Uterus (tissue), 4 donors: ENCODE results near the gene TWIST2. TPM values are rescaled to one million over a fixed set of nuclear protein-coding genes. Genes with fewer than 3 reads are reported as not detected.

Source experiments
- DNase-seq, 2 donors: peaks; one replicate each; pipeline ENCODE4 v3.0.0-alpha.2; 2019 to 2020
- H3K27ac ChIP-seq, 2 donors: fragments of 200-600 bp; sonication (generic); 1 replicate in 1 of 2; 2 replicates in 1 of 2; pipeline ENCODE4 v1.5.1; 2016 to 2018
- H3K27me3 ChIP-seq, 2 donors: fragments of 200-600 bp; sonication (generic); one replicate each; pipeline ENCODE4 v1.5.1; 2018 to 2019; ENCODE audit warnings: control low read depth in 1 of 2
- H3K36me3 ChIP-seq, 2 donors: fragments of 200-600 bp; sonication (generic); one replicate each; pipeline ENCODE4 v1.5.1; 2019; ENCODE audit warnings: control low read depth in 1 of 2
- H3K4me1 ChIP-seq, 2 donors: fragments of 200-600 bp; sonication (generic); one replicate each; pipeline ENCODE4 v1.5.1; 2018 to 2019; ENCODE audit warnings: control low read depth in 1 of 2
- H3K4me3 ChIP-seq, 2 donors: fragments of 200-600 bp; sonication (generic); 1 replicate in 1 of 2; 2 replicates in 1 of 2; pipeline ENCODE4 v1.5.1; 2018 to 2019; ENCODE audit warnings: mild to moderate bottlenecking in 1 of 2
- H3K9me3 ChIP-seq, 2 donors: fragments of 200-600 bp; sonication (generic); one replicate each; pipeline ENCODE4 v1.5.1; 2019; ENCODE audit warnings: control low read depth in 1 of 2
- CTCF ChIP-seq, 4 experiments: fragments of 200-600 bp in 2 of 4; fragments of 450-650 bp in 2 of 4; sonication (generic) in 2 of 4; IDR thresholded peaks; one replicate each; pipeline ENCODE4 v1.5.1; 2016 to 2019; ENCODE audit warnings: antibody characterized with exemption in 4 of 4, mild to moderate bottlenecking in 2 of 4, moderate library complexity in 1 of 4
- POLR2A ChIP-seq, 2 donors: fragments of 450-650 bp; IDR thresholded peaks; one replicate each; pipeline ENCODE4 v1.6.1; 2016; ENCODE audit warnings: antibody characterized with exemption in 2 of 2, mild to moderate bottlenecking in 1 of 2, moderate library complexity in 1 of 2
- intact Hi-C: fragments of 100-400 bp; cut with DNase I; formaldehyde crosslinking; loops from one replicate; pipeline ENCODE4 v1.15.1; 2023; ENCODE audit warnings: low total_unique reads
- total RNA-seq, 4 donors: library from RNA; depleted of rRNA in 3 of 4; stranded (reverse); fragments of >200 nt in 3 of 4; gene quantifications; one replicate each; pipeline versions ENCODE4 v1.1.0 to v1.2.4, GENCODE V29; 2014 to 2023
- donor health status: DM: yes; HTN: yes; CAD: no.

Gene TWIST2
- total RNA-seq, 4 donors from 2014 or later: 28.1 to 199 (median 63.9) TPM

DNA sequence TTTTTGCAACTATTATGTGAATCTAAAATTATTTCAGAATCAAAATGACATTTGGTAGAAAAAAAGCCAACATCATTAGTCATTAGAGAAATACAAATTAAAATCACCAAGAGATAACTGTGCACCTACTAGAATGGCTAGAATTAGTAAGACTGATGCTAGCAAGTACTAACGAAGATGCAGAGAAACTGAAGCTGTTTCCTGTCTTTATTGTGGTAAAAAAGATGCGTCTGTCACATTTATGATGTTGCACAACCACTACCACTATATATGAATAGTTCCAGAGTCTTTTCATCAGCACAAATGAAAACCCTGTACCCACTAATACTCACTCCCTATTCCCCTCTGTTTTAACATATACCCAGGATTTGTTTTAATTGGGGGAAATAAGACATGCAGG is 16.7 kb upstream of the TWIST2 start:
- DNase-seq: no peak
- no peak overlapping the region for H3K4me3 ChIP-seq
- no peaks in the 10 kb centered on the region for H3K9me3 ChIP-seq
- intact Hi-C loops: no loop called here
- H3K4me1 ChIP-seq: no peaks in the 10 kb centered on the region
- no peak overlapping the region for H3K27ac ChIP-seq
- no peaks in the 10 kb centered on the region for H3K36me3 ChIP-seq
- no peaks in the 10 kb centered on the region for H3K27me3 ChIP-seq
- no peak for TF ChIP-seq POLR2A (IDR thresholded peaks at IDR 0.05)

DNA sequence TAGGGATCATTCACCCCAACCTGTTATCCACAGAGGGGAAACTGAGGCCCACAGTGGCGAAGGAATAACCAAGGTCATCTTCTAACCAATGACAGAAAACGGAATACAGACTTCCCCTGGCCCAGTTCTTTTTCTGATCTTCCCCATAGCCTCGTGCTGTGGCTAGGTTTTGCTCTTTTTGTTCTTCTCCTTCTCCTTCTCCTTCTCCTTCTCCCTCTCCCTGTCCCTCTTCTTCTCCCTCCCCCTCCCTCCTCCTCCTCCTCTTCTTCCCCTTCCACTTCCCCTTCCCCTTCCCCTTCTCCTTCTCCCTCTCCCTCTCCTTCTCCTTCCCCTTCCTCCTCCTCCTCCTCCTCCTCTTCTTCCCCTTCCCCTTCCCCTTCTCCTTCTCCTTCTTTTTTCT is 12.9 kb upstream of the TWIST2 start:
- no peak overlapping the region for H3K27ac ChIP-seq
- no peaks in the 10 kb centered on the region for H3K36me3 ChIP-seq
- no peaks in the 10 kb centered on the region for H3K27me3 ChIP-seq
- H3K4me3 ChIP-seq: no peak overlapping the region
- no peaks in the 10 kb centered on the region for H3K9me3 ChIP-seq
- no peak for DNase-seq
- TF ChIP-seq POLR2A (IDR thresholded peaks at IDR 0.05) (no peak), CTCF (IDR thresholded peaks at IDR 0.05) (no peak)
- H3K4me1 ChIP-seq: no peaks in the 10 kb centered on the region
- intact Hi-C loops: no loop called here

- Histone ChIP-seq H3K4me3 (no peak overlapping the region), H3K36me3 (no peaks in the 10 kb centered on the region), H3K27me3 (no peaks in the 10 kb centered on the region), H3K9me3 (no peaks in the 10 kb centered on the region), H3K4me1 (no peaks in the 10 kb centered on the region), H3K27ac (no peak overlapping the region)
- no peak for TF ChIP-seq POLR2A (IDR thresholded peaks at IDR 0.05)
- peak in 1 of 4 experiments; percentile 13 for TF ChIP-seq CTCF (IDR thresholded peaks at IDR 0.05)
- intact Hi-C loops: no loop called here
- DNase-seq: no peak
These were observed 12.1 kb upstream of the TWIST2 start for GRCh38 chr2:238835726-238836301.

DNA sequence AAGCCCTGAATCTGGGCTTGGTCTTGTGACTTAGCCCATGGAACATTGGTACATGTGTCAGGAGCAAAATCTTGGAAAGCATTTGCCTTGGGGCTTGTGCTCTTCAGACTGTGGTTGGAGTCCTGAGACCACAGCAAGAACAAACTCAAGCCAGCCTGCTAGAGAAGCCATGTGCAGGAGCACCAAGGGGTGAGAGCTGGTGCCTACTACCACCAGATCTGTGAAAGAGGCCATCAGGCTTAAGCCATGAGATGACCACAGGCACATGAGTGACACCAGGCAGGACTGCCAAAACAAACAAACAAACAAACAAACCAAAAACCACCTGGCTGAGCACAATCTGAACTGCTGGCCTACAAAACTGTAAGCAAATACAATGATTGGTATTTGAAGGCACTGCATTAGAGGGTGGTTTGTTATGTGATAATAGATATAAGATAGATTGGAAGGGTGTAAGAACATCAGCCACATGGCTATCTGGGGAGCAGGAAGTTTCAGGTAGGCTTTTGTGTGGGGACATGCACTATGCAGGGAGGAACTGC is 9.0 kb upstream of the TWIST2 start:
- no peaks in the 10 kb centered on the region for H3K27me3 ChIP-seq
- no peak overlapping the region for H3K4me3 ChIP-seq
- H3K9me3 ChIP-seq: no peaks in the 10 kb centered on the region
- TF ChIP-seq CTCF (IDR thresholded peaks at IDR 0.05) (no peak), POLR2A (IDR thresholded peaks at IDR 0.05) (no peak)
- H3K27ac ChIP-seq: no peak overlapping the region
- intact Hi-C loops: no loop called here
- no peaks in the 10 kb centered on the region for H3K36me3 ChIP-seq
- no peak for DNase-seq
- H3K4me1 ChIP-seq: no peaks in the 10 kb centered on the region

GRCh38 chr2:238839428-238839827 is 8.5 kb upstream of the TWIST2 start:
- H3K9me3 ChIP-seq: no peaks in the 10 kb centered on the region
- H3K4me3 ChIP-seq: no peak overlapping the region
- TF ChIP-seq CTCF (IDR thresholded peaks at IDR 0.05) (no peak), POLR2A (IDR thresholded peaks at IDR 0.05) (no peak)
- no peaks in the 10 kb centered on the region for H3K4me1 ChIP-seq
- no peaks in the 10 kb centered on the region for H3K36me3 ChIP-seq
- DNase-seq: no peak
- no peaks in the 10 kb centered on the region for H3K27me3 ChIP-seq
- no peak overlapping the region for H3K27ac ChIP-seq
- intact Hi-C loops: no loop called here
